Astrocyte (in vitro differentiated cells and primary cell): ENCODE results near the gene PLPPR5.

Experiments used
- CTCF ChIP-seq: IDR thresholded peaks from 2 replicates; pipeline ENCODE4 v1.5.1; 2011; ENCODE audit warnings: low read depth, mild to moderate bottlenecking, inconsistent platforms, low read length, moderate library complexity; ENCODE audit not compliant: insufficient read depth
- EZH2 ChIP-seq: IDR thresholded peaks from 2 replicates; pipeline ENCODE4 v1.6.1; 2012; ENCODE audit warnings: mild to moderate bottlenecking, low read length, inconsistent platforms; ENCODE audit not compliant: insufficient read depth

GRCh38 chr1:98897479-98897878 lies 107.2 kb downstream of the PLPPR5 start:
- TF ChIP-seq EZH2 (no peak), CTCF (no peak)
